ENCODE data around the gene ASB4. TPM values are rescaled to one million over a fixed set of nuclear protein-coding genes. Genes with fewer than 3 reads are reported as not detected.

ASB4 gene
- total and polyA plus RNA-seq, 8 donors: 0.16 to 1.9 (median 0.53) TPM

DNA sequence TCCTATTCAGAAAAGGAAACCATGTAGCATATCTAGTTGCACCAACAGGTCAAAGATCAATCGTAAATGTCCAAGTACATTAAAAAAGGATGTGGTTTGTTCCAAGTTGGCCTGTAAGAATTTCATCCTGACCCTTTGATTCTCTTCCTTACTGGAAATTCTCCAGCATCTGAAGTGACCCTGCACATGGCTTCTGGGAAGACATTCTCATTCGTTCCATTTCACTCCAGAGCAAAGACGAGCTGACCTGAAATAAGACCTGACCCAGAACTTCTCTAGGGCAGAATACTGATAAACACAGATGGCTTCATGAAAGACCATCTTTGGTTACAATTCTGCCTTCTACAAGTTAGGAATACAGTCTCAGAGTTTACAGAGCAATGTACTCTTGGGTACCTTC is 39.8 kb downstream of the ASB4 start:
- ATAC-seq (no peak), DNase-seq (no peak), FAIRE-seq (no peak)
- intact Hi-C loops (cut with DNase I): no loop called here
- no peak overlapping the region for H3K4me3 ChIP-seq
- H3K9me3 ChIP-seq: no peaks in the 10 kb centered on the region
- peaks cover 0 to 3% (median 0%) of the 10 kb centered on the region in 3 donors for H3K4me1 ChIP-seq
- WGBS, 2 donors: 34 to 43% methylated on average over 3 of the region's 3 CpGs
- H3K27ac ChIP-seq: no peak overlapping the region
- H3K27me3 ChIP-seq: no peaks in the 10 kb centered on the region
- no peaks in the 10 kb centered on the region for H3K36me3 ChIP-seq
- TF ChIP-seq, protein P1, sequence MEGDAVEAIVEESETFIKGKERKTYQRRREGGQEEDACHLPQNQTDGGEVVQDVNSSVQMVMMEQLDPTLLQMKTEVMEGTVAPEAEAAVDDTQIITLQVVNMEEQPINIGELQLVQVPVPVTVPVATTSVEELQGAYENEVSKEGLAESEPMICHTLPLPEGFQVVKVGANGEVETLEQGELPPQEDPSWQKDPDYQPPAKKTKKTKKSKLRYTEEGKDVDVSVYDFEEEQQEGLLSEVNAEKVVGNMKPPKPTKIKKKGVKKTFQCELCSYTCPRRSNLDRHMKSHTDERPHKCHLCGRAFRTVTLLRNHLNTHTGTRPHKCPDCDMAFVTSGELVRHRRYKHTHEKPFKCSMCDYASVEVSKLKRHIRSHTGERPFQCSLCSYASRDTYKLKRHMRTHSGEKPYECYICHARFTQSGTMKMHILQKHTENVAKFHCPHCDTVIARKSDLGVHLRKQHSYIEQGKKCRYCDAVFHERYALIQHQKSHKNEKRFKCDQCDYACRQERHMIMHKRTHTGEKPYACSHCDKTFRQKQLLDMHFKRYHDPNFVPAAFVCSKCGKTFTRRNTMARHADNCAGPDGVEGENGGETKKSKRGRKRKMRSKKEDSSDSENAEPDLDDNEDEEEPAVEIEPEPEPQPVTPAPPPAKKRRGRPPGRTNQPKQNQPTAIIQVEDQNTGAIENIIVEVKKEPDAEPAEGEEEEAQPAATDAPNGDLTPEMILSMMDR (IDR thresholded peaks at IDR 0.05): no peak

DNA sequence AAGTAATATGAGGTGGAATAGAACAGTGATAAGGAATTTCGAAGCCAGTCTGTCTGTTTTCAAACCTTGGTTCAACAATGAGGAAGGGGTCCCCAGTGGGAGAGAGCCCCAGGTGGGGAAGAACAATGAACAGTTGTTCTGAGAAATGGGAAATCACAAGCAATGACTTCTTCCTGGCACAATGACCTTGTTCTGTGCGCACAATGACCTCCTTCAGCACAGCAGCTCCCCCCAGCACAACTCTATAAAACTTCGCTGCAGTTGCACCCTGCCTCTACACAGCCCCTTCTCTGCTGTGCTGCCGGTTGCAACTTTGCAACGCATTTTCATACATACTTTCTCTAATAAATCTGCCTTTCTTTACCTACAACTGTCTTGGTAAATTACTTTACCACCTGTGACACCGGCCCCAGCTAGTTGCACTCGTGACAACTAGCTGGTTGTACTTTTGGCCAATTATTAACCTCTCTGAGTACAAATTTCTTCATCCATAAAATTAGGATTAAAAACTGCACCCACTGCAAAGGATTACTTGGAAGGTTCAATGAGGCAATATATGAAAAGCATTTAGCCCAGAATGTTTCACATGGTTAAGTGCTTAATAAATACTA is 40.5 kb downstream of the ASB4 start:
- no peak overlapping the region for H3K4me3 ChIP-seq
- intact Hi-C loops (cut with DNase I): no loop called here
- H3K4me1 ChIP-seq: peaks cover 0 to 3% (median 0%) of the 10 kb centered on the region in 3 donors
- 18 to 19% methylated on average over 7 of the region's 7 CpGs for WGBS, 2 donors
- ATAC-seq: peak in 2 of 4 donors; percentile 11 to 21
- TF ChIP-seq, protein P1 (IDR thresholded peaks at IDR 0.05): no peak
- H3K9me3 ChIP-seq: no peaks in the 10 kb centered on the region
- H3K36me3 ChIP-seq: no peaks in the 10 kb centered on the region
- no peak for DNase-seq
- no peaks in the 10 kb centered on the region for H3K27me3 ChIP-seq
- FAIRE-seq: no peak
- no peak overlapping the region for H3K27ac ChIP-seq

DNA sequence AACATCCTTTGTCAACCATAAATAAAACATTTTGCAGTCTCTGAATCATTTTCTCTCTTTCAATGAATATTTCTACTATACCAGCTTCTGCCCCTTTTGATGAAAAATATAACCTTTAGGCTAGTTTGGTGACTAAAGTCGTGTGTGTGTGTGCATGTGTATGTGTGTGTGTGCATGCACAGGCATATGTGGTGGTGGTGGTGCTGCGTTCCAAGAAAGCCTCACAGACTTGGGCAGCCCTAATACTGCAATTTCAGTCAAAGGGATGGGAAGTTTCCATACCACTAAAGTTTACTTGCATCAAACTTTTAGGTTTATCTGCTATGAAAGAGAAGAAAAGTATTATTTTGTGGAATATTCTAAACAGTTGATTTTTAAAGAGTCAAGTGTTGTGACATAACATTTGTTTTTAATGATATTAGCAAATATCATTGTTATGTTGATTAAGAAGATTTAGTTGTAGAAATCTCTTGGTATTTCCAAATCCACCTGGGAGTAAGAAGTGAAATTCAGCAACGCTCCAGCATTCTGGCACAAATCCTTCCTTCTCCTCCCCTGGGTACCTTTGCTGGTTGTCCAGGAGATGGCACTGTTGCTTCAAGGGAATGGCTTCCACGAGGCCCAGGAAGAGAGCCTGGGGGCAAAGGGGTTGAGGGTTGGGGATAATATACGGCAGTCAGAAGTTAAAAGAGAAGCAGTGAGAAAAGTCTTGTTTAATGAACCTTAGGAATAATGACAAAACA is 41.5 kb downstream of the ASB4 start:
- Histone ChIP-seq H3K36me3 (no peaks in the 10 kb centered on the region), H3K27ac (no peak overlapping the region), H3K27me3 (no peaks in the 10 kb centered on the region), H3K9me3 (no peaks in the 10 kb centered on the region), H3K4me1 (peaks cover 0 to 3% (median 0%) of the 10 kb centered on the region in 3 donors), H3K4me3 (no peak overlapping the region)
- FAIRE-seq: peak; percentile 70
- TF ChIP-seq, protein P1 (IDR thresholded peaks at IDR 0.05): peak; percentile 53 to 86 (median 80)
- DNase-seq: peak in 4 of 6 donors; percentile 36 to 64 (median 52)
- WGBS, 2 donors: 15 to 19% methylated on average over 5 of the region's 5 CpGs
- intact Hi-C loops (cut with DNase I): no loop called here
- ATAC-seq: peak; percentile 86 to 96 (median 94)

DNA sequence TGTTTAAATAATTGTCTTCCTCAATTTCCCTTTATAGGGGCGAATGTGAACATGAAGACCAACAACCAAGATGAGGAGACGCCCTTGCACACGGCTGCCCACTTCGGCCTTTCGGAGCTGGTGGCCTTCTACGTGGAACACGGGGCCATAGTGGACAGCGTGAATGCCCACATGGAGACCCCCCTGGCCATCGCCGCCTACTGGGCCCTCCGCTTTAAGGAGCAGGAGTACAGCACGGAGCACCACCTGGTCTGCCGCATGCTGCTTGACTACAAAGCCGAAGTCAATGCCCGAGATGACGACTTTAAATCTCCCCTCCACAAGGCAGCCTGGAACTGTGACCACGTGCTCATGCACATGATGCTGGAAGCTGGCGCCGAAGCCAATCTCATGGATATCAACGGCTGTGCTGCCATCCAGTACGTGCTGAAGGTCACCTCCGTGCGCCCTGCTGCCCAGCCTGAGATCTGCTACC is 42.1 kb downstream of the ASB4 start:
- intact Hi-C loops (cut with DNase I): no loop called here
- no peak for FAIRE-seq
- Histone ChIP-seq H3K27ac (no peak overlapping the region), H3K36me3 (no peaks in the 10 kb centered on the region), H3K4me1 (peaks cover 0 to 3% (median 0%) of the 10 kb centered on the region in 3 donors), H3K27me3 (no peaks in the 10 kb centered on the region), H3K4me3 (no peak overlapping the region), H3K9me3 (no peaks in the 10 kb centered on the region)
- TF ChIP-seq, protein P1 (IDR thresholded peaks at IDR 0.05): no peak
- ATAC-seq: peak in 2 of 4 donors; percentile 13 to 19
- WGBS, 2 donors: 62 to 72% methylated on average over 23 of the region's 23 CpGs
- DNase-seq: peak in 2 of 6 donors; percentile 36 to 64
